ENCODE results near the gene VWDE.

GRCh38 chr7:12314199-12314598, 89.5 kb downstream of the VWDE start:
- TF ChIP-seq, protein P1, sequence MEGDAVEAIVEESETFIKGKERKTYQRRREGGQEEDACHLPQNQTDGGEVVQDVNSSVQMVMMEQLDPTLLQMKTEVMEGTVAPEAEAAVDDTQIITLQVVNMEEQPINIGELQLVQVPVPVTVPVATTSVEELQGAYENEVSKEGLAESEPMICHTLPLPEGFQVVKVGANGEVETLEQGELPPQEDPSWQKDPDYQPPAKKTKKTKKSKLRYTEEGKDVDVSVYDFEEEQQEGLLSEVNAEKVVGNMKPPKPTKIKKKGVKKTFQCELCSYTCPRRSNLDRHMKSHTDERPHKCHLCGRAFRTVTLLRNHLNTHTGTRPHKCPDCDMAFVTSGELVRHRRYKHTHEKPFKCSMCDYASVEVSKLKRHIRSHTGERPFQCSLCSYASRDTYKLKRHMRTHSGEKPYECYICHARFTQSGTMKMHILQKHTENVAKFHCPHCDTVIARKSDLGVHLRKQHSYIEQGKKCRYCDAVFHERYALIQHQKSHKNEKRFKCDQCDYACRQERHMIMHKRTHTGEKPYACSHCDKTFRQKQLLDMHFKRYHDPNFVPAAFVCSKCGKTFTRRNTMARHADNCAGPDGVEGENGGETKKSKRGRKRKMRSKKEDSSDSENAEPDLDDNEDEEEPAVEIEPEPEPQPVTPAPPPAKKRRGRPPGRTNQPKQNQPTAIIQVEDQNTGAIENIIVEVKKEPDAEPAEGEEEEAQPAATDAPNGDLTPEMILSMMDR (IDR thresholded peaks at IDR 0.05), result no peak
- TF ChIP-seq POLR2A (IDR thresholded peaks at IDR 0.05), result no peak

All from gastroesophageal sphincter (tissue), 3 donors.